ENCODE results near the gene ZYX.
"Not testable (repeated sequence)": the region's sequence is repeated elsewhere in the genome, so short reads cannot be mapped to it uniquely, and the experiment has no call there.

Gene ZYX

DNA sequence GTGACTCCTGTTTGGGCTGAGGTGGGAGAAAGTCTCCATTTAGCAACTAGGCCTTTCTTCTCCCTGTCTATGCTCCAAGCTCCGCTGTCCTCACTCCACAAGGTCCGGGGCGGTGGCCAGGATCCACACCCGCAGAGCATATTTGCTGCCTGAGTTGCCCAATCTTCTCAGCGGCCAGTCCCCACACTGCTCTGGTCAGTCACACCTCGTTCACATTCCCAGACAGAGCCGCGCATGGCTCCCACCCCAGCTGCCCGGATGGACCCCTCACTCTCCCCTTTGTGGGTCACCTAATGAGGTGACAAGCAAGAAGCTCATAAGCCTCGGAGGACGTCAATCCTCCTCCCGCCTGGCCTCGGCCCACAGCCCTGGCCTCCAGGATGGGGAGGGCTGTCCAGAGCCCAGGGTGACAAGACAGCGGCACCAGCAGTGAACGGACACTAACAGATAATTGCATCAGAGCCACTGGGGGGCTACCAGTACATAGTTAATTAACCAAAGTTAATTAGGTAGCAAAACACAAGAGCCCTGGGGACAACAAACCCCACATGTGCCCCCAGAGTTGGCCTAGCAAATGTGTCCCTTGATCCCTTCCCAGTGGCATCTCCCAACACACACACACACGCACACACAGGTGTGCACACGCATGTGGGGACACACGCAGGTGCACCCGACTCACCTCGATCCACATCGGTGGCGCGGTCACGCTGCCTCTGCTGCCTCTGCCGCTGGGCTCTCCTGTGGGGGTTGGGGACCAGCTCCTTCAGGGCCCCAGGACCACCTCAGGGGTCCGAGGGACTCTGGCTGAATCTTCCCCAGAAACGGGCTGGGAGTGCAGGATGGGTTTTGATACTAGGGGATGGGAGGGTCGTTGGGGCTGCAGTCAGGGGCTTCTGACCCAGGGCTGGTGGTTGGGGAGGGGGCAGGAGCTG is 15.7 kb downstream of the ZYX start:
- no peak for DNase-seq (ENCODE audit: low read depth)

DNA sequence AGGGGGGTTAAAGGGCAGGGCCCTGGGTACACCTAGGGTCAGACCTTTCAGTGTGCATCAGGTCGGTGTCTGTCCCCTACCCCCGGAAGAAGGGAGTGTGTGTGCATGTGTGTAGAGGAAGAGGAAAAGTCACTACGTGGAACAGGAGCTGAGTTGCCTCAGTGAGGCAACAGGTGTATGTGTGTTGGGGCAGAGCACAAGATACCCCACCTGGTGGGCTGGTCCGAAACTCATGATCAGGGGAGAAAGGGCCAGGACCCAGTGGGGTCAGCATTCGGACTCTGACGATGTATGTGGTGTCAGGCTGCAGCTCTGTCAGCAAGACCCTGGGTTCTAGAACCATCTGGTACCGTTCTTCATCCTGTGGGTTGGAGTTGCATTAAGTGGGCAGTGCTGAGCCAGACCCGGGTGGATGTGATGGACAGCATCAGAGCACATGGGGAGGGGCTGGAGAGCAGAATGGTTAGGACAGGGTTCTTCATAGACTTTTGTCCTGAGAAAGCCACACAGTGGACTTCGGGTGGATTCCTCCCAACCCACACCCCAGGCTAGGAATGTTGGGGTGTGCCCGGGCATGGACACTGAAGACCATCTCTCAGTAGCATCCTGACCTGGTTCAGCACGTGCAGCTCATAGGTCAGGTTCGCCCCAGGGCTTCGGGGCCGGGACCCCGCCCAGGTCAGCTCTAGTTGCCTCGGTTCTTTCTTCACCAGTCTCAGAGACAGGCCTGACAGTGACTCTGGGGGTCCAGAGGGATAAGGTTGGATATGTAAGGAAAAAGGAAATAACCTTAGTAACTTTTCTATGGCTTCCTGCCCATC is 16.8 kb downstream of the ZYX start:
- no peak for DNase-seq (ENCODE audit: low read depth)

DNA sequence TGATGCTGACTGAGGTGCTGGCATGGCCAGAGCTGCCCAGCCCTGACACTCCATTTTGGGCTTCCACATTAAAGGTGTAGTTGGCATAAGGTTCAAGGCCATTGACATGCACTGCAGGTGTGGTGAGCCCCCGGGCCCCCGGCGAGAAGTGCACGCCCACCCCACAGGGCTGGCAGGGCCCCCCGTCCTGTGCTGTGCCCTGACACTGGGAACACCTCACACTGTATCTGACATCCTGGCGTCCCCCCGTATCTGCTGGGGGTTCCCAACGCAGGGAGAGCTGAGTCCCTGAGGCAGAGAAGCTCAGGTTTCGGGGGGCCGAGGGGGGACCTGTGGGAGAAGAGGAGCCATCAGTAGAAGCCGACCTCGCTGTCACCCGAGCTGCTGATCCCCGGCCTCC is 17.5 kb downstream of the ZYX start:
- no peak for DNase-seq (ENCODE audit: low read depth)

DNA sequence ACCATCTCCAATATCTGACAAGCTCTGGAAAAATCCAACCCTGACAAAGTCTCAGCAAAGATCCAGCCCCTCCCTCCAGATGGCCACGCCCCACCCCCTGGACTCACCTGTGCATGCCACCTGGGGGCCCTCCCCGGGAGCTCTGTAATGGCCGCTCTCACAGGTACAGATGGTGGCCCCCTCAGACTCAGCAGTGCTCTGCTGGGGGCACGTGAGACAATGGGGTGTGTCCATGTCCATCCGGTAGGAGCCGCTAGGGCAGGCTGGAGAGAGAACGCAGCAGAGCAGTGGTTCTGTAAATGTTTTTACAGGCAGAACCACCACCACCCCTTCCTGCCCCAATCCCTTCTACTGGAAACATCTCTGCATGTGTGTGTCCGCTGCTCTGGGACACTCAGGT is 18.0 kb downstream of the ZYX start:
- DNase-seq (ENCODE audit: low read depth): no peak

DNA sequence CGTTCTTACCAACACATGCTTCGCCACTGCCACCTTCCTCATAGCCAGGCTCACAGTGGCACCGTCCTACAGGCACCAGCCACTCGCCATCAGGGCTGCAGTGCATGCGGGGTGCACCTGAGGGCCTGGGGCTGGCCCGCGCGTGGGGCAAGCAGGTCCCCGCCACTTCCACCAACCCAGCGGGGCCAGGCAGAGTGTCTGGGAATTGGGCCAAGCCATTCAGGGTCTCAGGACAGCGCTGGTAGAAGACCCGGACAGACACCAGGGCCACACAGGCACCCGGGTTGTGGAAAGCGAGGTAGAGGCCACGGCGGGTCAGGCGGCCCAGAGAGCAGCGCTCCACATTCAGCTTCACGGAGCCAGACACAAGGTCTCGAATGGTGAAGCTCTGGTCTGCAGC is 18.5 kb downstream of the ZYX start:
- no peak for DNase-seq (ENCODE audit: low read depth)

DNA sequence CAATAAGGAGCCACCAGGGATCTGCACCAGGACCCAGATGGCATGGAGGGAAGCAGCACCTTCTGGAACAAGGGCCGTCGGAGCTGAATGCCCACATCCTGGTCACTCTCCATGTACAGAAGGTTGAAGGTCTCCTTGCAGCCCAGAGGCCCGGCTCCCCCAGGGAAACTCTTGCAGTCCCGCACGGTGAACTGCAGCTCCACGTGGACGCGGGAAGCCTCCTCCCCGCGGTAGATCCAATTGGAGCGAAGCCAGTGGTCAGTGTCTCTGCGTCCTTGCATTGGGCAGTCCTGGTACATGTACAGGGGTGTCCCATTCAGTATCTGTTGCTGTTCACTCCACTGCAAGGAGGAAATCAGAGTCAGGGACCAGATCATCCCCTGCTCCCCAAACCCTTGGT is 20.1 kb downstream of the ZYX start:
- DNase-seq (ENCODE audit: low read depth): no peak

DNA sequence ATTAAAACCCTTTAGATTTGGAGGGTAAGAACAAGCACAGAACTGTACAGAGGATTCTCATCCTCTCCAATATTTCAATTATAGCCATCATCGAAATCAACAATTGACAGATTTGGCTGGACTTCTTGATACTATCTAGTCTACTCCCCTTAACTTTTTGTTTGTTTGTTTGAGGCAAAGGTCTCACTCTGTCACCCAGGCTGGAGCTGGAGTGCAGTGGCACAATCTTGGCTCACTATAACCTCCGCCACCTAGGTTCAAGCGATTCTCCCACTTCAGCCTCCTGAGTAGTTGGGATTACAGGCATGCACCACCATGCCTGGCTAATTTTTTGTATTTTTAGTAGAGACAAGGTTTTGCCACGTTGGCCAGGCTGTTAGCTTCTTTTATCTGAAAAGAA is 21.1 kb downstream of the ZYX start:
- DNase-seq (ENCODE audit: low read depth): not testable (repeated sequence)

DNA sequence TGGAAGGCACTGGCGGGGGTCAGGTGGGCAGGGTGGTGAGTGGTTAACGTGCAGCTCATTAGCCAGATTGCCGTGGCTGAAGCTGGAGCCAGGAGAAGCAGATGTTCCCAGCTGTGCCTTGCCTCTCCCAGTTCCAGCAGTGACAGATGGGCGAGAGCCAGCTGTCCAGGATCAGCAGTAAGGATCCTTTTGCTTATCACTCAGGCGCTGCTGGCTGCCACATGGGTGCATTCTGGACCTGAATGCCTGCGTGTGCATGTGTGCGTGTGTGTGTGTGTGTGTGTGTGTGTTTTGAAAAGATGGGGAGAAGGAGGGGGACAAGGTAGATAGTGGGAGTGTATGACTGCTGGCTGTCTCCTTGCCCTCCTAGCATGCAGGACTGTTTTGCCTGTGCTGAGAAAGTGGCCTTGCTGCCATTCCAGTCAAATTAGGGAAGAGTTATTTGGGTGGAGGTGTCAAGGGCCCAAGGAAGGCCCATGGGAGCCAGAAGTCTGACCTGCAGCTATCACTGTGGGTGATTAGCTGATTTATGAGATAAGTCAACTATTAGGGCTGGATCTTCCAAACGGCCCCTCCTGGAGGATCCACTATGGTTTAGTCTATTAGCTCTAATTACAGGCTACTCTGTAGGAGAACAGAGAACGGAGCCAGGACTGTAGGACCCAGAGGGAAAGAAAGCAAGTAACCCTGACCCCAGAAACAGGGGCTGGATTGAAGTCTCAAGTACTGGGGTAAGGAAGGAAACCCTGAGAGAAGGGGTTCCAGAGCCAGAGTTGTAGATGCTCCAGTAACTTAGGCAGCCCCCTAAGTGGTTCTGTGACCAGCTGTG is 24.2 kb downstream of the ZYX start:
- DNase-seq (ENCODE audit: low read depth): no peak

DNA sequence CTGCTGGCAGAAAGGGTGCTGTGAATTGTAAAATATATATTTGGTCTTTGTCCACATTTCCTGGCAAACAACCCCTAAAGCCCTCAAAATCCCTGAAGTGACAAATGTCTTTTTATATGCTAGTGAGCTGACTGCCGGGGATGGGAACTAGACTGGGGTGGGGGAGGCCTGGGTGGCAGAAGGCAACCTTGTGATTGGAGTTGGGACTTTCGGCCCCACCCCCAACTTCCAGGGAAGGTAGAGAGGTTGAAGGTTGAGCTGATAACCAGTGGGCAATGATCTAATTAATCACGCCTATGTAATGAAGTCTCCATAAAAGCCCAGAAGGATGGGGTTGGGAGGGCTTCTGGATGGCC is 24.8 kb downstream of the ZYX start:
- no peak for DNase-seq (ENCODE audit: low read depth)

DNA sequence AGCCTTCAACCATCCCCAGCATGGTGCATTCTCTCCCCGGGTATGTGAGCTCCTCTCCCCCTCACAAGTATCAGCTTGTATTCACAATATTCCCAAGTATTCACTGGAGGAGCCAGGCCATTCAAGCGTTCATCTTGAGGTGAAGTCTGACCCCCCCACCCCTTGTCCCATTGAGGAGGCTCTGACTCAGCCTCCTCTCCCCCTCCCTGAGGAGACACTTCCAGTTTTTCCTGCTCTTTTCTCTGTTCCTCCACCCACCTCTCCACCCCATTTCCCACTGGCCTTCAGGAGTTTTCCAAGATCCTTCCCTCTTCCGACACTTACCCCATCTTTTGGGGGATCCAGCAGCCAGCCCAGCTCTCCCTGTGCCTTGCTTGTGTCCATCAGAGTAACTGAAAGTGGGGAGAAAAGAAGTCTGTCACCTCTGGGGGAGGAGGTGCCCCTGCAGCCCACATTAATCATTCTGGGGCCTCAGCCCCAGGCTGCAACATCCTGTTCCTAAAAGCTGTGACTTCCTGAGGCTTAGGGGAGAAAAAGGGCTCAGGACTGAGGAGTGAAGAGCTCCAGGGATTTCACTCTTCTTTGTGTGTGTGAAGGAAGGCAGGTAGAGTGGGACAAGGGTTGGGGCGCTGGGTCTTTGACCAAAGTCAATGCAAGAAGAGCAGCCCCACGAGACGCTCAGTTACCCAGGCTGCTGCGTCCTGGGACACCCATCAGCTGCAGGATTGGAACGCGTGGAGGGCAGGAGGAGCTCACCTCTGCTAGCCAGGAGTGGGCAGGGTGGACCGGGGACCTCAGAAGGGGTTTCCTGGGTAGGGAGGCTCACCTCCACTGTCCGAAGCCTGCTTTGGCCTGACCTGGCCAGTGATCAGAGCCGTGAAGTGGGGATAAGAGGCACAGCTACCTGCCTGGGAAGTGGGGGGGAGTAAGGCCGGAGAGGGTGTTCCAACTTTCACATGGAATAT is 26.4 kb downstream of the ZYX start:
- no peak for DNase-seq (ENCODE audit: low read depth)

DNA sequence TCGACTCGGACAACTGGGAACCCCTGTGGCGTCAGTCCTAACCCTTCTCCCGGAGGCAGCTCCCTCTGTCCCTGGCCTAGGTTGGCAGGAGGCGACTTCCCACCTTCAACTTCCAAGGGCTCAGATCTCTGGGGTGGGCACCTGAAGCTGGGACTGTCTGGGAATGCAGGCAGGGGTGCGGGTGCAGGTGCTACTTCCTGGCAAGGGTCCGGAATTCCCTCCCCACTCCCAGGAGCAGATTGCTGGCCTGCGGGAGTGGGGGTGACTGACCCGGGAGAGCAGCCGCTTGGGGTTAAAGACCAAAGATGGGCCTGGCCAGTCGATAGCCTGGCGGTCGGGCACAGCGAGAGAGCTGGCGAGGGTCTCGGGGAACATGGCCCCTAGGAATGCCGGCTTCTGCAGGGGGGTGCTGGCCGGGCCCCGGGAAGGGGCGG is 27.1 kb downstream of the ZYX start:
- DNase-seq (ENCODE audit: low read depth): no peak

DNA sequence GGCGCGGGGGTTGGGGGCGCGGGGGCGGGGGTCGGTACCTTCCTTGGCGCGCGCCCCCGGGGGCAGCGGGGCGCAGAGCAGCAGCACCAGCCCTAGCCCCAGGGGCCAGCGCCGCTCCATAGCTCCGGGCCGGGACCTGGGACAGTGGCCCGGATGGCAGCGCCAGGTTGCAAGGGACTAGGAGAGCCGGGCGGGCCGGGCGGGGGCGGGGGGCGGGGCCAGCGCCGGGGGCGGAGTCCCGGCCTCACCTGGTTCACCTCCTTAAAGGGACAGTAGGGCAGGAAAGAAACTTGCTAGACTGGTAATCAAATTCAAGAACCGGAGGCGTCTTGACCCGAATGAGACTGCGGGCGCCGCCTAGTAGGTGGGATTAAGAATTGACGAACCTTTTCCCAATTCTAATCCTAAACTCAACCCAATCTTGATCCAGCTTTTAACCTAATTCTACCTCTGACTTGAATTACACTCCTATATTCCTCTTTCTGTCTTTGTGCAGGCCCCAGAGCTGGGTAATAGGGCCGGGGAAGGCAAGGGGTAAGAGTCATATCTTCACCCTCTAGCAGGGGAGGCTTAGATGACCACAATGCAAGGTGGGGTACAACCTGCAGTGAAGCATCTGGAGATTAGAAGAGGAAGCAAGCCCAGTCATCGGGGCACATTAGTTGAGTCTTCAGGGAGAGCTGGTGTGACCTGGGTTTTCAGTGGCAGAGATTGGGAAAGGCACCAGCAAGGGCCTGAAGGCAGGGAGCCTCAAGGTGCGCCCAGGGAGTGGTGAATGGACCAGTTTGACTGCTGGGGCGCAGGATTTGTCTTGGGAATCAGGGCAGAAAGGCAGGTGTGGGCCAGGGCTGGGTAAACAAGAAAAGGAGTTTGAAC is 27.8 kb downstream of the ZYX start, which contains the start of gene EPHA1:
Gene EPHA1 (minus strand): TSS at position 171 of the 876 bp plus-strand sequence. CDS start 51 bp downstream, at position 120.
- no peak for DNase-seq (ENCODE audit: low read depth)

DNA sequence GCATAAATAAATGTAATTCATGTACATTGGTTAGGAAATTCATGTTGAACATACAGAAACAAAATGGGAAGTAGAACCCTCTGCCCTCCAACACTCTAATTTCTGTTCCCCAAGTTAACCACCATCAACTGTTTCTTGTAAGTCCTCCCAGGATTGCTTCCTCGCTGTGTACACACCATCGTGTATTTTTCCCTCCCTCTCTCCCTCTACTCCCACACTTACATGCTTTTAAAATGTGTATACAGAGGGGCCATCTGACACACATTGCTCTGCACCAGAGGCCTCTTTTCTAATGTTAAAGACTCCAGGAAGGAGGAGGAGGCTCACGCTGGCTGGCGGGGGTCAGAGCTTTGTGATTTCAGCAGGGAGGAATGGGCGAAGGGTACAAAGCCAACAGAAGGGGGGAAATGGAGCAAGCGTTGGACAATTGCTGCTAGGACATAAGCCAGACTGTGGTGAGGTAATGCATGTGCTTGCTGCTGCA is 29.4 kb downstream of the ZYX start:
- DNase-seq (ENCODE audit: low read depth): no peak

DNA sequence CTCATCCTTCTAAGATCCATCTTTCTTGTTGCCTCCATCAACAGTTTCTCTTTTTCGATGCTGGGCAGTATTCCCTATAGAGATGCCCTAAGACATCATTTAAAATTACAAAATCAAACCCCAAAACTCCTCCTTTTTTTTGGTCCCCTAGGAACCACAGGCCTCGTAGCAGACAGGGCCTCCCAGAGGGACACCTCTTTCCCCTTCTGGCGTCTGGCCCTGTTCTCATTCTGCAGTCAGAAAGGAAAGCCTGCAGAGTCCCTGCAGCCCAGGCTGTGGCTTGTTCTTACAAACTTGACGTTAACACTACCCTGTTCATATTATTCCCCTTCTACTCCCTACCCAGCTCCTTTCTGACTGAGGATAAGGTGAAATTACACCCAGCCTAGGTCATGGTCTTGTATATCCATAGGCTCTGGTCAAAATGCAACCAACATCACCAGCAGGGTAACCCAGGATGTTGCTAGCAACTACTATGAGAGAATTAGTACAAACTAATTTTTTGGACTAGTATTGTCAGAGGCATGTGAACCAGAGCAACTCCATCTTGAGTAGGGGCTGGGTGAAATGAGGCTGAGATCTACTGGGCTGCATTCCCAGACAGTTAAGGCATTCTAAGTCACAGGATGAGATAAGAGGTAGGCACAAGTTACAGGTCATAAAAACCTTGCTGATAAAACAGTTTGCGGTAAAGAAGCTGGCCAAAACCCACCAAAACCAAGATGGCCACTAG is 31.0 kb downstream of the ZYX start:
- no peak for DNase-seq (ENCODE audit: low read depth)

DNA sequence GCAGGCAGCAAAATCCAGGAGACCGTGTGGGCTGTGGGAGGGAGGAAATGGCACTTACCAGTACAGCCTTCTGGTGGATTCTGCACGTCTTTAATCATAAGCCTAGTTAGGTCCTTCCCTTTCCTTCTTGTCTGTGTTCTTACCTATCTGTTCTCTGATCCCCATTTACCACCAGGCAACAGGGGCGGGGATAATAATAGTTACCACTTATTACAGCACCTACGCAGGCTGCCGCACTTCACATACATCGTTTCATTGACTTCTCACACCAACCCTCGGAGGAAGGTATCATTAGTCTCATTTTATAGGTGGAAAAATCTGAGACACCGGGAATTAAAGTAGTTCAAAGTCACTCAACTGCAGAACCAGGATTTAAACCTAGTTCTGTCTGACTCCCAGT is 32.0 kb downstream of the ZYX start:
- DNase-seq (ENCODE audit: low read depth): no peak

DNA sequence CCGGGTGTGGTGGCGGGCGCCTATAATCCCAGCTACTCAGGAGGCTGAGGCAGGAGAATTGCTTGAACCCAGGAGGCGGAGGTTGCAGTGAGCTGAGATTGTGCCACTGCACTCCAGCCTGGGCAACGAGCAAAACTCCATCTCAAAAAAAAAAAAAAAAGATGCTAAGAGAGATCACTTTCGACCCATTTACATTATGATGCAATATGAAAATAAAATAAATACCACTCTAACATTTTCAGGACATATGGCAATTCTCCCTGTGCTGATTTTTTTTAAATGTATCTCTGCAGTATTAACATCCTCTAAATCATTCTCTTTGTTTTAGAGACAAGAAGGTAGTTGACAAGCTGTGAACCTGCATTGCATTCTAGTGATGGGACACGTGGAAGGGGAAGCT is 34.1 kb downstream of the ZYX start:
- not testable (repeated sequence) for DNase-seq (ENCODE audit: low read depth)

DNA sequence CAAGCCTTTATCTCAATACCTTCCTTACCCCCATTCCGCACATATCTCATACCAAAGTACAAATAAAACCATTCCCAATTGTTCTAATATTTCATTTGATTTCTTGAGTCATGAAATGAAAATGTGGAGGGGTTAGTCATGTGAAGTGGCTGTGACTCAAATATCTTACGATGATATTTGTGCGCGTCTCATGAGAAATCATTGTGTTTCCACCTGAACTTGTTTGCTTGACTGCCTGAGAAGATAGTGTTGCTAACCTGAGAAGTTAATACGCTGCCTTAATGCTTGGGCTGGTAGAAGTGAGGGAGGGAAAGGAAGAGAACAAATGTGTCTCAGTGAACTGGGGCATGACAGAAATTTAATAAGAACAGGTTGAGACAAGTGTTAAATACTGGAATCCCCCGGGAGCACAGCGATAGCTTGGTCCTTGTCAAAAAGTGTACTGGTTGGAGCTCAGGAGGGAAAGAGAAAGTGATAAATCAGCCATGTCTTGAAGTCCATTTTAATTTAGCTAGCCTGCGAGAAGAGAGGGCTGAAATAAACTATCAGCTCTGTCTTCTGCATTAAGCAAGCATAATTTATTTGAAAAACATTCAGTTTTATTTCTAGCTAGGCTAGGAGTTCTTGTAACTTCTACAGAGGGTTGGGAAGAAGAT is 34.7 kb downstream of the ZYX start:
- DNase-seq (ENCODE audit: low read depth): no peak

DNA sequence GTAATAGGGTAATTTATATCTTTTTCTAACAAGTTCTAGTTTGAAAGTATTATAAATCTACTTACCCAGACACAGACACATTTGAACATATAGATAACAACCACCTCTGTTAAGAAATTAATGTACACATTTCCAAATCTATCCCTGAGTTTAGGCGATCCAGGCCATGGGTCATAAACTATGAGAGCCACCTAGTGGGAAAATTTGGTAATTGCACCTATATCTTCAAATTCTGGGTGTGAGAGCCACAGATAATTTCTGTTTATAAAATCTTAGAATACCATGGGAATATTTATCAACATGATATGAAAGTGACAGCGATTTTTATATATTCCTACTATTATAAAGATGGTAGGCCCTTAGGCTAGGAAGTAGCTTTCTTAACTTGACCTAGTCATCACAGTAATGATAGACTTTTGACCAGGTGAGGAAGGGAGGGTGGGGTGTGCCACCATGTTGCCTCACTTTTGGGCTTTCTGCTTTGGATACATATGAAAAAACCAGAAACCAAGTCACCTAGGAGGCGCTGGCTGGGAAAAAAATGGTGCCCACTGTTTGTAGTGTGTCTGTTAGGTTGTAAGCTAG is 35.5 kb downstream of the ZYX start:
- DNase-seq (ENCODE audit: low read depth): no peak

Data from GM04503 (cell line).